Esophagus (tissue), 2 donors: ENCODE measurements around the gene PPP1CA. TPM values are rescaled to one million over a fixed set of nuclear protein-coding genes. Genes with fewer than 3 reads are reported as not detected.

Experiments used
- H3K27ac ChIP-seq, 2 donors: one replicate each; pipeline ENCODE4 v1.5.1; 2013; ENCODE audit warnings: low read depth in 2 of 2, mild to moderate bottlenecking in 2 of 2, inconsistent platforms in 1 of 2, low read length in 1 of 2, moderate library complexity in 1 of 2
- H3K27me3 ChIP-seq, 2 donors: one replicate each; pipeline ENCODE4 v1.6.1; 2013; ENCODE audit warnings: low read length in 2 of 2, control low read depth in 1 of 2, mild to moderate bottlenecking in 1 of 2; ENCODE audit not compliant: insufficient read depth in 2 of 2, control insufficient read depth in 1 of 2
- H3K36me3 ChIP-seq, 2 donors: one replicate each; pipeline ENCODE4 v1.6.1; 2013; ENCODE audit warnings: low read length in 1 of 2; ENCODE audit not compliant: control insufficient read depth in 2 of 2, insufficient read depth in 2 of 2
- H3K4me1 ChIP-seq, 2 donors: one replicate each; pipeline ENCODE4 v1.6.1; 2013; ENCODE audit warnings: low read length in 1 of 2; ENCODE audit not compliant: control insufficient read depth in 2 of 2, insufficient read depth in 2 of 2
- H3K4me3 ChIP-seq, 2 donors: one replicate each; pipeline ENCODE4 v1.5.1; 2013; ENCODE audit warnings: low read length in 2 of 2, mild to moderate bottlenecking in 2 of 2, low read depth in 1 of 2, moderate library complexity in 1 of 2
- H3K9me3 ChIP-seq, 2 donors: one replicate each; pipeline ENCODE4 v1.6.1; 2013; ENCODE audit warnings: mild to moderate bottlenecking in 2 of 2, low read depth in 1 of 2, low read length in 1 of 2, moderate library complexity in 1 of 2; ENCODE audit not compliant: control insufficient read depth in 2 of 2, insufficient read depth in 1 of 2
- WGBS, 2 donors: extraction: QIAGEN DNeasy Blood & Tissue Kit; methylation state at CpG; one replicate each; pipeline ENCODE4 v1.1.7; 2013; 5-methylcytosine and 5-hydroxymethylcytosine counted together
- polyA plus RNA-seq, 2 donors: library from polyadenylated mRNA; stranded (reverse); fragments of 200-250 nt; gene quantifications; one replicate each; pipeline ENCODE4 v1.2.3, GENCODE V29; 2013
- donor health status: healthy with polysubstance abuse.
- donor health status: Bipolar disorder and iron deficiency.

The PPP1CA gene
- polyA plus RNA-seq, 2 donors: 105 to 149 TPM

- H3K4me3 ChIP-seq: no peak overlapping the region
- WGBS, 2 donors: 67 to 71% methylated on average over 25 to 26 of the region's 26 CpGs
- H3K27me3 ChIP-seq: no peaks in the 10 kb centered on the region
- no peaks in the 10 kb centered on the region for H3K9me3 ChIP-seq
- H3K36me3 ChIP-seq: peaks cover 3 to 78% of the 10 kb centered on the region in 2 donors
- peaks cover 13 to 21% of the 10 kb centered on the region in 2 donors for H3K4me1 ChIP-seq
- peak overlapping the region in 1 of 2 donors; percentile 22 for H3K27ac ChIP-seq
These were observed 33.5 kb upstream of the PPP1CA start for GRCh38 chr11:67435031-67435726.

DNA sequence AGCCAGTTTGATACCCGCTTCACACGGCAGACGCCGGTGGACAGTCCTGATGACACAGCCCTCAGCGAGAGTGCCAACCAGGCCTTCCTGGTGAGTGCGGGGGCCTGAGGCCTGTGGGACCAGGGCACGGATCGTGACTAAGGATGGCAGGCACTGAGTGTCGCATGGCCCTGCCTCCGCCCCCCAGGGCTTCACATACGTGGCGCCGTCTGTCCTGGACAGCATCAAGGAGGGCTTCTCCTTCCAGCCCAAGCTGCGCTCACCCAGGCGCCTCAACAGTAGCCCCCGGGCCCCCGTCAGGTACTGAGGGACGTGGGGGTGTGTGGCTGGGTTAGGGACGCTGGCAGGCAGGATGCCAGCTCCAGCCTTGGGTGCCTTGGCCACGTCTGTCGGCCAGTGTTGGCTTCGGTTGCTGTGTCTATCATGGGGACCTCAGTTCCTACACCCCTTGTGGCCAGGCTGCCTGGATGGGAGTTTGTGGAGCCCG is 32.8 kb upstream of the PPP1CA start:
- Histone ChIP-seq H3K9me3 (no peaks in the 10 kb centered on the region), H3K4me1 (peaks cover 9 to 20% of the 10 kb centered on the region in 2 donors), H3K27me3 (no peaks in the 10 kb centered on the region), H3K36me3 (peaks cover 3 to 71% of the 10 kb centered on the region in 2 donors), H3K27ac (peak overlapping the region in 1 of 2 donors; percentile 22), H3K4me3 (no peak overlapping the region)
- WGBS, 2 donors: 70 to 76% methylated on average over 23 of the region's 23 CpGs

- Histone ChIP-seq H3K4me1 (peaks cover 8 to 22% of the 10 kb centered on the region in 2 donors), H3K4me3 (no peak overlapping the region), H3K27me3 (no peaks in the 10 kb centered on the region), H3K27ac (no peak overlapping the region), H3K36me3 (peaks cover 3 to 67% of the 10 kb centered on the region in 2 donors), H3K9me3 (no peaks in the 10 kb centered on the region)
- 77 to 78% methylated on average over 22 of the region's 22 CpGs for WGBS, 2 donors
These were observed 32.1 kb upstream of the PPP1CA start for GRCh38 chr11:67433536-67434394.

DNA sequence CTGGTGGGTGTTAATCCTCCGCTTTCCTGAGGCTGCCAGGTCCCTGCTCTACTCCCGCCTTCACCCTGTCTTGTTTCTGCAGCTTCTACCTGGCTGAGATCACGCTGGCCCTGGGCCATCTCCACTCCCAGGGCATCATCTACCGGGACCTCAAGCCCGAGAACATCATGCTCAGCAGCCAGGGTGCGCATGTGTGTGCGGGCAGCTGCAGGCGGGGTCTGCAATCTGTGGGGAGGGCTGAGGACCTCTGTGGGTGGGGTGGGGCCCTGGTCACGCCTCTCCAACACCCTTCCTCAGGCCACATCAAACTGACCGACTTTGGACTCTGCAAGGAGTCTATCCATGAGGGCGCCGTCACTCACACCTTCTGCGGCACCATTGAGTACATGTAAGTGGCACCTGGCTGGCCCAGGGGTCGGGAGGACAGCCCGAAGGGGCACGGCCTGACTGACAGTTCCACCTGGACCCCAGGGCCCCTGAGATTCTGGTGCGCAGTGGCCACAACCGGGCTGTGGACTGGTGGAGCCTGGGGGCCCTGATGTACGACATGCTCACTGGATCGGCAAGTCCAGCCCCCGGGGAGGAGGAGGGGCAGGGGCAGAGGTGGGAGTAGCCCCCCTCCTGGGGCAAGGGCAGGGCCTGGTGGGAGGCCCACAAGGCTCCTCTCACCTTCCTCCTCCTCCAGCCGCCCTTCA is 31.1 kb upstream of the PPP1CA start:
- Histone ChIP-seq H3K27me3 (no peaks in the 10 kb centered on the region), H3K9me3 (no peaks in the 10 kb centered on the region), H3K27ac (no peak overlapping the region), H3K36me3 (peaks cover 3 to 58% of the 10 kb centered on the region in 2 donors), H3K4me1 (peaks cover 8 to 22% of the 10 kb centered on the region in 2 donors), H3K4me3 (no peak overlapping the region)
- WGBS, 2 donors: 84 to 87% methylated on average over 22 of the region's 22 CpGs

DNA sequence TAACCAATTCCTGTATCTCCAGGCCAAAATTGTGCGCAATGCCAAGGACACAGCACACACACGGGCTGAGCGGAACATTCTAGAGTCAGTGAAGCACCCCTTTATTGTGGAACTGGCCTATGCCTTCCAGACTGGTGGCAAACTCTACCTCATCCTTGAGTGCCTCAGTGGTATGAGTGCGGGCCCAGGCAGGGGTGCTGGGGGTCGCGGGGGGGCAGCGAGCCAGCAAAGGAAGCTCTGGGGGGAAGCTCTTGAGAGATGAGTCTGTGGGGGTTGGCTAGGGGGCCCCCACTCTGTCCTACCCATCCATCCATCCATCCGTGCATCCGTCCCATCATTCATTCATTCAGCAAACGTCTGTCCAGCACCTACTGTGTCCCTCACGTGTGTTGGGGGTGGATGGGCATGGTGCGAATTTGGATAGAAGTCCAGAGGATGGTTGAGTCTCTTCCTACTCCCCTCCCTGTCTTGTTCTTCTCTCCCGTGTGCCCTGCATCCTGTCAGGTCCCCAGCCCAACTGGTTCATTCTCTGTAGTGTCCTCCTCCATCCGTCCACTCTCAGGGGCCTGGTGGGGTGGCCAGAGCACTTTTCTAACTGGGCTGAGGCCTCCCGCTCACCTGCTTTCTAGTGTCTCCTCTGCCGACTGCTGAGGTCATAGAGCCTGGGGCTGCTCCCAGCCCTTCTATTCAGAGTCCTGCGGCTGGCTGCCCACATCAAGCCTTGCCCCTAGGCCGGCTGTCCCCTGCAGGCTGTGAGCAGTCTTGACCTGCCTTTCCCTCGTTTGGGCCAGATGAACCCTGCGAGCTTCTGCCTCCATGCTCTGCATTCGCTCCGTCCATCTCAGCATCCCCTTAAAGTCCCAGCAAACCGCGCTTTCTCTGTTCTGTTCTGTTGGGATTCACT is 29.9 kb upstream of the PPP1CA start:
- 89 to 90% methylated on average over 24 of the region's 24 CpGs for WGBS, 2 donors
- peaks cover 8 to 23% of the 10 kb centered on the region in 2 donors for H3K4me1 ChIP-seq
- no peak overlapping the region for H3K27ac ChIP-seq
- no peaks in the 10 kb centered on the region for H3K9me3 ChIP-seq
- peaks cover 3 to 54% of the 10 kb centered on the region in 2 donors for H3K36me3 ChIP-seq
- H3K27me3 ChIP-seq: no peaks in the 10 kb centered on the region
- no peak overlapping the region for H3K4me3 ChIP-seq

GRCh38 chr11:67429722-67430121 is 28.1 kb upstream of the PPP1CA start:
- Histone ChIP-seq H3K9me3 (no peaks in the 10 kb centered on the region), H3K27ac (peak overlapping the region; percentile 95), H3K36me3 (peaks cover 0 to 37% of the 10 kb centered on the region in 2 donors), H3K27me3 (no peaks in the 10 kb centered on the region), H3K4me1 (peaks cover 2 to 19% of the 10 kb centered on the region in 2 donors), H3K4me3 (peak overlapping the region in 1 of 2 donors; percentile 89)
- 61 to 65% methylated on average over 11 of the region's 11 CpGs for WGBS, 2 donors

DNA sequence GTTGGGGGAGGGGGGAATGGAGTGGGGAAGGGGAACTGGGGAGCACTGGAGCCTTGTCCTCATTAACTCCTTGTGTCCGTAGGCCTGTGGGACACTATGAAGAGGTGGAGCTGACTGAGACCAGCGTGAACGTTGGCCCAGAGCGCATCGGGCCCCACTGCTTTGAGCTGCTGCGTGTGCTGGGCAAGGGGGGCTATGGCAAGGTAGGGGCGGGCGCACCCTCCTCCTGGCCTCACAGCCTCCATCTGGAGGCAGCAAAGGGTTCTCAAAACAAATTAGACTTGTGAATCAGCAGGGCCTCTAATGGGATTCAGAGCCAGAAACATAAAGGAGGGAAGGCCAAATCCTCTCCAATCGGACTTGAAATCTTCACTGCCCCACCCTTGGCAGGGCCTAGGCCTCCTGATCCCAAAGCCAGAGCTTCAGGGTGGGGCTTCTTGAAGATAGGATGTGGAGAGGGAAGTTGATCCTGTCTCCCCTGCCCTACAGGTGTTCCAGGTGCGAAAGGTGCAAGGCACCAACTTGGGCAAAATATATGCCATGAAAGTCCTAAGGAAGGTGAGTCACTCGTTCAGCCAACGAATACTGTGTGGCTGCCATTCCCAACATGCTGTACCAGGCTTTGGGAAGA is 27.5 kb upstream of the PPP1CA start:
- 29 to 33% methylated on average over 12 of the region's 12 CpGs for WGBS, 2 donors
- no peaks in the 10 kb centered on the region for H3K27me3 ChIP-seq
- peak overlapping the region; percentile 95 for H3K27ac ChIP-seq

DNA sequence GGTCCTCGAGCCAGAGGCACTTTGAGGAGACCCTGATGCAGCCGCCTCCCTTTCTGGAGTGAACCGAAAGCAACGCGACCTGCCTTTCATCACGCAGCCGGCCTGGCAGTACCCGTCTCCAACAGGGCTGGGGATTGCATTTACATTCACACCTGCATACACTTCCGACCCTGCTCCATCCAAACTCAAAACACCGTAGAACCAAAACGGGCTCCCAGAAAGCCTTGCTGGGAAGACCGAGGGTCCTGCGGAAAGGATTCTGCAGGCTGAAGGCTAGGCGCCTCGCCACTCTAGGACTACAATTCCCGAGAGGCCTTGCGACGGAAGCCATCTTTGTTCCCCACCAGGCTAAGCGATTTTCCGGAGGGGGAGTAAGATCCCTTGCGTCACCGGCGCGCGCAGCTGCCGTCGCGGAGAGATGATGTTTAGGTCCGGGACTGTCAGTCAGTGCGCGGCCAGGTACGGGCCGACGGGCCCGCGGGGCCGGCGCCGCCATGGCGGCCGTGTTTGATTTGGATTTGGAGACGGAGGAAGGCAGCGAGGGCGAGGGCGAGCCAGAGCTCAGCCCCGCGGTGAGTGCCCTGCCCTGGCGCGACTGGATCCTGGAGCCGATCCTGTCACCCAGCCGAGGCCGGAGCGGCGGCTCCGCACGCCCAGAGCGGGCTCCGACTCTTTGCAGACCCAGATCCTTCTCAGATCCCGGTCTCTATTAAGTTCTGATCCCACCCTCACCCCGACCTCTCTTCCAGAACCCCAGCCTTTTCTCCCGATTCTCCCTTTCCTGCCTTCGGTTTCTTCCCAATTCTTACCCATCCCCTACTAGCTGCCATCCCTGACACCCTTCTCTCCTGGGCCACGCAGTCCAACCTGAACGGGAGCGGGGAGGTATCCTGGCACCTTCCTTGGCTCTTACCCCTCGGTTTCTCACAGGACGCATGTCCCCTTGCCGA is 26.7 kb upstream of the PPP1CA start, which contains the start of gene RPS6KB2:
Gene RPS6KB2, plus strand, starts transcription at position 443 of the 950 bp plus-strand sequence. Its CDS starts 52 bp downstream, at position 495.
- Histone ChIP-seq H3K4me3 (peak within 1 kb of the TSS; percentile 89 to 94), H3K4me1 (peaks cover 2 to 12% of the 10 kb centered on the region in 2 donors), H3K9me3 (no peaks in the 10 kb centered on the region), H3K36me3 (peaks cover 0 to 24% of the 10 kb centered on the region in 2 donors), H3K27ac (peak within 1 kb of the TSS; percentile 95), H3K27me3 (no peaks in the 10 kb centered on the region)
- 0% methylated on average over 61 to 68 of the region's 68 CpGs for WGBS, 2 donors

More for the DNA sequence above, 27.5 kb upstream of the PPP1CA start:
- peak overlapping the region; percentile 89 to 94 for H3K4me3 ChIP-seq
- H3K9me3 ChIP-seq: no peaks in the 10 kb centered on the region
- H3K4me1 ChIP-seq: peaks cover 2 to 14% of the 10 kb centered on the region in 2 donors
- H3K36me3 ChIP-seq: peaks cover 0 to 31% of the 10 kb centered on the region in 2 donors
